Heart left ventricle (tissue), 13 donors: ENCODE measurements around the gene ASB10.

Experiments used
- CTCF ChIP-seq, 12 donors: fragments of 200-600 bp; sonication (generic) in 4 of 12; IDR thresholded peaks; one replicate each; pipeline versions ENCODE4 v1.5.0 to v1.8.0; 2018 to 2022; ENCODE audit warnings: antibody characterized with exemption in 12 of 12, mild to moderate bottlenecking in 5 of 12
- POLR2A ChIP-seq, 2 donors: fragments of 450-650 bp; IDR thresholded peaks; one replicate each; pipeline ENCODE4 v1.6.1; 2017; ENCODE audit warnings: antibody characterized with exemption in 2 of 2, mild to moderate bottlenecking in 2 of 2, moderate library complexity in 2 of 2
- donor health status: ischemic (EF 13 %, LVEDD 7.1; RV severe dilation, severe dysfunction).
- donor health status: DM: no; HTN: yes; CAD: no.
- donor health status: DM: no; HTN: no; CAD: no.
- donor health status: ischemic (EF 25% LVEDD 6.9; RV normal size, moderate dysfunction).
- donor health status: ischemic (EF 25% LVEDD 5.7; RV mildly dilated, moderate dysfunction).
- donor health status: ischemic (EF 35%, LVEDD 5.7; RV mildly dilated, moderate dysfunction).
- donor health status: nonischemic (EF 11% LVEDD 7.7; RV severe dilation, severe dysfunction).
- donor health status: DM: yes; HTN: yes; CAD: no.
- donor health status: PGD.
- donor health status: ischemic (EF 29% LVEDD 5.4; RV normal size, mild dysfunction).
- donor health status: nonischemic (EF 23%, LVEDD 6.1; RV moderate dilation, normal function).

- no peak for TF ChIP-seq POLR2A (IDR thresholded peaks at IDR 0.05)
- no peak for TF ChIP-seq CTCF (IDR thresholded peaks at IDR 0.05)
These were observed 7.7 kb downstream of the ASB10 start for GRCh38 chr7:151179287-151179860.
